ENCODE measurements around the gene ACBD4. TPM values are rescaled to one million over a fixed set of nuclear protein-coding genes. Genes with fewer than 3 reads are reported as not detected.

Gene ACBD4
- total and polyA plus RNA-seq, 2 of the 13 experiments (the other 11 are each of a cell fraction or from before 2014, with no cell fraction given) = 16.1 to 26.9 TPM

DNA sequence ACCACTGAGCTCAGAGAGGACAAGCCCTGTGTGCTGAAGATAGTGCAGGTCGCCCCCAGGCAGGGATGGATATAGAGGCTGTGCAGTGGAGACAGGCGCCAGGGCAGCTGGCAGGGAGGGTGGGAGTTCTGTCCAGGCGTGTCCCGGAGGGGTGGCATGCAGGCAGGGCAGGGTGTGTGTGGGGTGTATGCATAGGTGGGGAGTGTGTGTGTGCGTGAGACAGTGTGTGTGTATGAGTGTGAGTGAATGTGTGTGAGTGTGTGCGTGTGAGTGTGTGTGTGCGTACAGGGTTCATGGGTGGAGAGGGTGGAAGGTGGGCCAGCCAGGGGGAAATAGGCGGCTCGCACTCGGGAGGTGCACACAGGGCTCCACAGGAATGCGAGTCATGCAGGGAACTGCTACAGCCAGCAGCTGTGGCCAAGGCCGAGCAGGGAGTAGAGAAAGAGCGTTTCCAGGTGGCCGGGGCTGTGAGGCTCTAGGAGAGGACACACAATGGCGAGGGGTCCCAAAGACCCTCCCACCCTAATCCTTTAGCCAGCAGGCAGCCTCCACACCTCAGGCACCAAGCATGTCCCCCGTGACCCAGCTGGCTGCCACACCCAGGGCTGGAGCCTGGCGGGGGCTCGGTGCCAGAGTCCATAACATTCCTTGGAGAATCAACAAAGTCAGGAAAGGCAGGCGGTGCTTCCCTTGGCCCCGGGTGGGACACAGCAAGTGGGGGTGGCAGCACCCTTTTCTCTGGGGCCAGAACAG is 7.8 kb upstream of the ACBD4 start (continued):
- TF ChIP-seq KLF15 (CRISPR knock-in tag; IDR thresholded peaks at IDR 0.05; ENCODE audit: borderline replicate concordance) = no peak
- peak; percentile 37; the same call in 1 of the 2 replicates for TF ChIP-seq CBX5 (CRISPR knock-in tag; IDR thresholded peaks at IDR 0.05; ENCODE audit: borderline replicate concordance)
- TF ChIP-seq PAX8 (CRISPR knock-in tag; IDR thresholded peaks at IDR 0.05; ENCODE audit: borderline replicate concordance) = no peak; the same call in 1 of the 2 replicates
- no peak for TF ChIP-seq SRSF9 (IDR thresholded peaks at IDR 0.05; ENCODE audit: borderline replicate concordance, insufficient read depth, low read depth, low read length, poor library complexity, severe bottlenecking)
- TF ChIP-seq, protein P1, sequence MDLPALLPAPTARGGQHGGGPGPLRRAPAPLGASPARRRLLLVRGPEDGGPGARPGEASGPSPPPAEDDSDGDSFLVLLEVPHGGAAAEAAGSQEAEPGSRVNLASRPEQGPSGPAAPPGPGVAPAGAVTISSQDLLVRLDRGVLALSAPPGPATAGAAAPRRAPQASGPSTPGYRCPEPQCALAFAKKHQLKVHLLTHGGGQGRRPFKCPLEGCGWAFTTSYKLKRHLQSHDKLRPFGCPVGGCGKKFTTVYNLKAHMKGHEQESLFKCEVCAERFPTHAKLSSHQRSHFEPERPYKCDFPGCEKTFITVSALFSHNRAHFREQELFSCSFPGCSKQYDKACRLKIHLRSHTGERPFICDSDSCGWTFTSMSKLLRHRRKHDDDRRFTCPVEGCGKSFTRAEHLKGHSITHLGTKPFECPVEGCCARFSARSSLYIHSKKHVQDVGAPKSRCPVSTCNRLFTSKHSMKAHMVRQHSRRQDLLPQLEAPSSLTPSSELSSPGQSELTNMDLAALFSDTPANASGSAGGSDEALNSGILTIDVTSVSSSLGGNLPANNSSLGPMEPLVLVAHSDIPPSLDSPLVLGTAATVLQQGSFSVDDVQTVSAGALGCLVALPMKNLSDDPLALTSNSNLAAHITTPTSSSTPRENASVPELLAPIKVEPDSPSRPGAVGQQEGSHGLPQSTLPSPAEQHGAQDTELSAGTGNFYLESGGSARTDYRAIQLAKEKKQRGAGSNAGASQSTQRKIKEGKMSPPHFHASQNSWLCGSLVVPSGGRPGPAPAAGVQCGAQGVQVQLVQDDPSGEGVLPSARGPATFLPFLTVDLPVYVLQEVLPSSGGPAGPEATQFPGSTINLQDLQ (CRISPR knock-in tag; IDR thresholded peaks at IDR 0.05) = no peak
- TF ChIP-seq, protein P2, sequence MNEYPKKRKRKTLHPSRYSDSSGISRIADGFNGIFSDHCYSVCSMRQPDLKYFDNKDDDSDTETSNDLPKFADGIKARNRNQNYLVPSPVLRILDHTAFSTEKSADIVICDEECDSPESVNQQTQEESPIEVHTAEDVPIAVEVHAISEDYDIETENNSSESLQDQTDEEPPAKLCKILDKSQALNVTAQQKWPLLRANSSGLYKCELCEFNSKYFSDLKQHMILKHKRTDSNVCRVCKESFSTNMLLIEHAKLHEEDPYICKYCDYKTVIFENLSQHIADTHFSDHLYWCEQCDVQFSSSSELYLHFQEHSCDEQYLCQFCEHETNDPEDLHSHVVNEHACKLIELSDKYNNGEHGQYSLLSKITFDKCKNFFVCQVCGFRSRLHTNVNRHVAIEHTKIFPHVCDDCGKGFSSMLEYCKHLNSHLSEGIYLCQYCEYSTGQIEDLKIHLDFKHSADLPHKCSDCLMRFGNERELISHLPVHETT (CRISPR knock-in tag; conservative IDR thresholded peaks at IDR 0.05) = no peak
- TF ChIP-seq, protein P3, sequence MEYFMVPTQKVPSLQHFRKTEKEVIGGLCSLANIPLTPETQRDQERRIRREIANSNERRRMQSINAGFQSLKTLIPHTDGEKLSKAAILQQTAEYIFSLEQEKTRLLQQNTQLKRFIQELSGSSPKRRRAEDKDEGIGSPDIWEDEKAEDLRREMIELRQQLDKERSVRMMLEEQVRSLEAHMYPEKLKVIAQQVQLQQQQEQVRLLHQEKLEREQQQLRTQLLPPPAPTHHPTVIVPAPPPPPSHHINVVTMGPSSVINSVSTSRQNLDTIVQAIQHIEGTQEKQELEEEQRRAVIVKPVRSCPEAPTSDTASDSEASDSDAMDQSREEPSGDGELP (IDR thresholded peaks at IDR 0.05; ENCODE audit: borderline replicate concordance, low read depth) = peak; percentile 96
- TF ChIP-seq EHMT2 (IDR thresholded peaks at IDR 0.05; ENCODE audit: borderline replicate concordance, low read depth, low read length) = no peak
- TF ChIP-seq CBX1 (IDR thresholded peaks at IDR 0.05; ENCODE audit: low read depth) = no peak
- peak; percentile 66; the same call in 1 of the 2 replicates for TF ChIP-seq DPF2 (CRISPR knock-in tag; IDR thresholded peaks at IDR 0.05; ENCODE audit: borderline replicate concordance, low read depth)
- no peak for TF ChIP-seq ZNF652 (CRISPR knock-in tag; IDR thresholded peaks at IDR 0.05; ENCODE audit: borderline replicate concordance, low read depth)
- no peak for TF ChIP-seq ZNF605 (CRISPR knock-in tag; IDR thresholded peaks at IDR 0.05)
- peak; percentile 68 for TF ChIP-seq ASH2L (IDR thresholded peaks at IDR 0.05; ENCODE audit: insufficient read length, low read depth, low read length)
- no peak; the same call in 1 of the 2 replicates for TF ChIP-seq ZNF124 (CRISPR knock-in tag; IDR thresholded peaks at IDR 0.05)
- TF ChIP-seq, protein P4, sequence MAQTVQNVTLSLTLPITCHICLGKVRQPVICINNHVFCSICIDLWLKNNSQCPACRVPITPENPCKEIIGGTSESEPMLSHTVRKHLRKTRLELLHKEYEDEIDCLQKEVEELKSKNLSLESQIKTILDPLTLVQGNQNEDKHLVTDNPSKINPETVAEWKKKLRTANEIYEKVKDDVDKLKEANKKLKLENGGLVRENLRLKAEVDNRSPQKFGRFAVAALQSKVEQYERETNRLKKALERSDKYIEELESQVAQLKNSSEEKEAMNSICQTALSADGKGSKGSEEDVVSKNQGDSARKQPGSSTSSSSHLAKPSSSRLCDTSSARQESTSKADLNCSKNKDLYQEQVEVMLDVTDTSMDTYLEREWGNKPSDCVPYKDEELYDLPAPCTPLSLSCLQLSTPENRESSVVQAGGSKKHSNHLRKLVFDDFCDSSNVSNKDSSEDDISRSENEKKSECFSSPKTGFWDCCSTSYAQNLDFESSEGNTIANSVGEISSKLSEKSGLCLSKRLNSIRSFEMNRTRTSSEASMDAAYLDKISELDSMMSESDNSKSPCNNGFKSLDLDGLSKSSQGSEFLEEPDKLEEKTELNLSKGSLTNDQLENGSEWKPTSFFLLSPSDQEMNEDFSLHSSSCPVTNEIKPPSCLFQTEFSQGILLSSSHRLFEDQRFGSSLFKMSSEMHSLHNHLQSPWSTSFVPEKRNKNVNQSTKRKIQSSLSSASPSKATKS (CRISPR knock-in tag; IDR thresholded peaks at IDR 0.05) = 0 out of 2 replicates have a peak, but pooled peaks have one; percentile 15
- TF ChIP-seq ZNF136 (CRISPR knock-in tag; IDR thresholded peaks at IDR 0.05; ENCODE audit: low read depth) = no peak
- peak; percentile 26; the same call in 1 of the 2 replicates for TF ChIP-seq GATAD1 (CRISPR knock-in tag; IDR thresholded peaks at IDR 0.05)
- TF ChIP-seq FLYWCH1 (CRISPR knock-in tag; IDR thresholded peaks at IDR 0.05) = no peak
- TF ChIP-seq, protein P5, sequence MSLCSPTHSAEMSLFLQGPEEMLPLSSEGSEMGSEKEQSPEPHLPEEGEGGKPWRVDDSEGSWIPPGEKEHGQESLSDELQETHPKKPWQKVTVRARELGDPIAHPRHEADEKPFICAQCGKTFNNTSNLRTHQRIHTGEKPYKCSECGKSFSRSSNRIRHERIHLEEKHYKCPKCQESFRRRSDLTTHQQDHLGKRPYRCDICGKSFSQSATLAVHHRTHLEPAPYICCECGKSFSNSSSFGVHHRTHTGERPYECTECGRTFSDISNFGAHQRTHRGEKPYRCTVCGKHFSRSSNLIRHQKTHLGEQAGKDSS (CRISPR knock-in tag; IDR thresholded peaks at IDR 0.05; ENCODE audit: borderline replicate concordance, low read depth) = 0 out of 2 replicates have a peak, but pooled peaks have one; percentile 15
- no peak for TF ChIP-seq SIN3B (IDR thresholded peaks at IDR 0.05; ENCODE audit: low read length)
- no peak for TF ChIP-seq MTF2 (CRISPR knock-in tag; IDR thresholded peaks at IDR 0.05; ENCODE audit: borderline replicate concordance)
